Esophagus squamous epithelium (tissue), 5 donors: ENCODE results near the gene B9D1. TPM values are rescaled to one million over a fixed set of nuclear protein-coding genes. Genes with fewer than 3 reads are reported as not detected.

ENCODE experiments used
- DNase-seq: peaks from one replicate; lab custom pipeline; 2025; lab: John Stamatoyannopoulos, UW
- H3K27ac ChIP-seq, 4 donors: fragments of 200-600 bp; sonication (generic); one replicate each; pipeline ENCODE4 v1.5.1; 2016 to 2019; ENCODE audit warnings: mild to moderate bottlenecking in 1 of 4
- H3K27me3 ChIP-seq, 4 donors: fragments of 200-600 bp; sonication (generic); 1 replicate in 3 of 4; 2 replicates in 1 of 4; pipeline versions ENCODE4 v1.5.1 to v1.6.0; 2017 to 2021; ENCODE audit warnings: antibody characterized with exemption in 1 of 4
- H3K36me3 ChIP-seq, 3 donors: fragments of 200-600 bp; sonication (generic); one replicate each; pipeline ENCODE4 v1.5.1; 2016 to 2019
- H3K4me1 ChIP-seq, 3 donors: fragments of 200-600 bp; sonication (generic); one replicate each; pipeline ENCODE4 v1.5.1; 2017 to 2019
- H3K4me3 ChIP-seq, 4 donors: fragments of 200-600 bp; sonication (generic); 1 replicate in 3 of 4; 2 replicates in 1 of 4; pipeline ENCODE4 v1.5.1; 2016 to 2019; ENCODE audit warnings: mild to moderate bottlenecking in 2 of 4, moderate library complexity in 1 of 4
- H3K9me3 ChIP-seq, 3 donors: fragments of 200-600 bp; sonication (generic); one replicate each; pipeline ENCODE4 v1.5.1; 2016 to 2019
- CTCF ChIP-seq, 6 experiments: fragments of 450-650 bp in 4 of 6; fragments of 200-600 bp in 2 of 6; sonication (generic) in 2 of 6; IDR thresholded peaks; one replicate each; pipeline ENCODE4 v1.5.1; 2016 to 2019; ENCODE audit warnings: antibody characterized with exemption in 6 of 6, mild to moderate bottlenecking in 4 of 6, moderate library complexity in 4 of 6
- POLR2A ChIP-seq, 4 donors: fragments of 450-650 bp; IDR thresholded peaks; one replicate each; pipeline ENCODE4 v1.6.1; 2017; ENCODE audit warnings: antibody characterized with exemption in 4 of 4, mild to moderate bottlenecking in 4 of 4, moderate library complexity in 3 of 4
- WGBS, 2 donors: methylation state at CpG; one replicate each; pipeline ENCODE4 v1.1.5; 2018; 5-methylcytosine and 5-hydroxymethylcytosine counted together
- intact Hi-C: fragments of 100-400 bp; cut with DNase I; formaldehyde crosslinking; loops from one replicate; pipeline ENCODE4 v1.15.0; 2022
- total RNA-seq, 4 donors: library from RNA; depleted of rRNA; stranded (reverse); fragments of >200 nt; gene quantifications; one replicate each; pipeline ENCODE4 v1.1.0, GENCODE V29; 2016
- donor health status: DM: yes; HTN: yes; CAD: no.

Gene B9D1
- total RNA-seq, 4 donors from 2014 or later: 9.2 to 24.5 (median 13.0) TPM

GRCh38 chr17:19409509-19409908 lies 47.0 kb upstream of the B9D1 start:
- DNase-seq: no peak

GRCh38 chr17:19409066-19409465 lies 46.5 kb upstream of the B9D1 start:
- Histone ChIP-seq H3K27ac (no peak overlapping the region), H3K36me3 (no peaks in the 10 kb centered on the region), H3K27me3 (peaks cover 0 to 8% (median 0%) of the 10 kb centered on the region in 4 donors), H3K4me1 (peaks cover 0 to 25% (median 8%) of the 10 kb centered on the region in 3 donors), H3K9me3 (no peaks in the 10 kb centered on the region), H3K4me3 (no peak overlapping the region)
- WGBS, 2 donors: 85 to 88% methylated on average over 3 of the region's 3 CpGs
- no peak for DNase-seq
- intact Hi-C loops: no loop called here
- TF ChIP-seq CTCF (IDR thresholded peaks at IDR 0.05) (no peak), POLR2A (IDR thresholded peaks at IDR 0.05) (no peak)

More at GRCh38 chr17:19409509-19409908, 47.0 kb upstream of the B9D1 start:
- Histone ChIP-seq H3K9me3 (no peaks in the 10 kb centered on the region), H3K4me3 (no peak overlapping the region), H3K27ac (no peak overlapping the region), H3K4me1 (peaks cover 0 to 25% (median 8%) of the 10 kb centered on the region in 3 donors), H3K36me3 (no peaks in the 10 kb centered on the region), H3K27me3 (peaks cover 0 to 8% (median 0%) of the 10 kb centered on the region in 4 donors)
- intact Hi-C loops: no loop called here
- TF ChIP-seq POLR2A (IDR thresholded peaks at IDR 0.05) (no peak), CTCF (IDR thresholded peaks at IDR 0.05) (no peak)
- 0 to 66% methylated on average over 2 to 3 of the region's 3 CpGs for WGBS, 2 donors

- peaks cover 0 to 8% (median 0%) of the 10 kb centered on the region in 4 donors for H3K27me3 ChIP-seq
- DNase-seq: no peak
- intact Hi-C loops: no loop called here
- no peak overlapping the region for H3K4me3 ChIP-seq
- no peaks in the 10 kb centered on the region for H3K36me3 ChIP-seq
- no peaks in the 10 kb centered on the region for H3K9me3 ChIP-seq
- 94 to 95% methylated on average over 2 of the region's 2 CpGs for WGBS, 2 donors
- no peak overlapping the region for H3K27ac ChIP-seq
- TF ChIP-seq POLR2A (IDR thresholded peaks at IDR 0.05) (no peak), CTCF (IDR thresholded peaks at IDR 0.05) (no peak)
- peaks cover 0 to 25% (median 8%) of the 10 kb centered on the region in 3 donors for H3K4me1 ChIP-seq
These were observed 45.8 kb upstream of the B9D1 start for GRCh38 chr17:19408346-19408710.

GRCh38 chr17:19407601-19408345 lies 45.2 kb upstream of the B9D1 start:
- DNase-seq: no peak
- Histone ChIP-seq H3K4me1 (peaks cover 0 to 25% (median 8%) of the 10 kb centered on the region in 3 donors), H3K9me3 (no peaks in the 10 kb centered on the region), H3K27ac (no peak overlapping the region), H3K36me3 (no peaks in the 10 kb centered on the region), H3K4me3 (no peak overlapping the region), H3K27me3 (peaks cover 0 to 3% (median 0%) of the 10 kb centered on the region in 4 donors)
- intact Hi-C loops: no loop called here
- 95 to 100% methylated on average over 7 of the region's 10 CpGs for WGBS, 2 donors
- no peak for TF ChIP-seq CTCF (IDR thresholded peaks at IDR 0.05)
- TF ChIP-seq POLR2A (IDR thresholded peaks at IDR 0.05): no peak

GRCh38 chr17:19405114-19405513 lies 42.6 kb upstream of the B9D1 start:
- Histone ChIP-seq H3K36me3 (no peaks in the 10 kb centered on the region), H3K27ac (no peak overlapping the region), H3K27me3 (no peaks in the 10 kb centered on the region), H3K4me3 (no peak overlapping the region), H3K9me3 (no peaks in the 10 kb centered on the region), H3K4me1 (peaks cover 0 to 26% (median 13%) of the 10 kb centered on the region in 3 donors)
- intact Hi-C loops: no loop called here
- no peak for DNase-seq
- TF ChIP-seq POLR2A (IDR thresholded peaks at IDR 0.05) (no peak), CTCF (IDR thresholded peaks at IDR 0.05) (no peak)
- 91 to 94% methylated on average over 5 of the region's 5 CpGs for WGBS, 2 donors
